ENCODE measurements around the gene TET3.

Gene TET3

DNA sequence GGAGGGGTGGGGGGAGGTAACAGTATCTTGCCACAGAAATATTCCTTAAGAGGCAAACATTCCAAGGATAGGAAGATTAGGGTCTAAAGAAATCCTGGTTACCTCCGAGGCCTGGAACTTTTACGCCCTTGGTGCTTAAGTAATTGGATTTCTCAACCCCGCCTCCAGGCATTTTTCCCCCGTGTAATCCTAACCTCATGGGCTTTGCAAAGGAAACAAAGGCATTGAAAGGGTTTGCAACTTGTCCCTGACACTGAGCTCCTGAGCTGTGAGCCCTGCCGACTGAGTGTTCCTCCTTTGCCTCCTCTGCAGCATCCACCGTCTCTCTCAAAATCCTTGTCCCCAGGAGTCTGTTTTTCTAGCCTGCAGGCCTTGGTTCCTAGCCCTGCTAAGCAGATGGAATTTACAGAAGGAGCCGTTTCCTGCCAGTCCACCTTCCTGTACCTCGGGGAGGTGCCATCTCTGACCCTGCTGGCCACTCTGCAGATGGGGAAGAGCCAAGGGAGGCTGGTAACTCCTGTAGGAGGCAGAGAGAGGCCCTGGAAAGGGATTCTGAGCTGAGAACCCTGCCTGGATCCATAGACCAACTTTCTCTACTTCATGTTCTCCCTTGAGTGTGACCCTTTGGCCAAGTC, 24.2 kb downstream of the TET3 start:
- H3K9me2 ChIP-seq (replicated peaks; ENCODE audit: control insufficient read depth, low read length) = no peaks in the 10 kb centered on the region
- peaks cover 81% of the 10 kb centered on the region for H3K79me2 ChIP-seq (ENCODE audit: control insufficient read depth, low read length)
- no peaks in the 10 kb centered on the region for H3K27me3 ChIP-seq (ENCODE audit: control insufficient read depth, low read length)
- no peaks in the 10 kb centered on the region for H3K9me3 ChIP-seq (ENCODE audit: control insufficient read depth, insufficient read depth, low read length)
- no peak for TF ChIP-seq EZH2phosphoT487 (IDR thresholded peaks at IDR 0.05; ENCODE audit: borderline replicate concordance, low read length)
- TF ChIP-seq, protein P1, sequence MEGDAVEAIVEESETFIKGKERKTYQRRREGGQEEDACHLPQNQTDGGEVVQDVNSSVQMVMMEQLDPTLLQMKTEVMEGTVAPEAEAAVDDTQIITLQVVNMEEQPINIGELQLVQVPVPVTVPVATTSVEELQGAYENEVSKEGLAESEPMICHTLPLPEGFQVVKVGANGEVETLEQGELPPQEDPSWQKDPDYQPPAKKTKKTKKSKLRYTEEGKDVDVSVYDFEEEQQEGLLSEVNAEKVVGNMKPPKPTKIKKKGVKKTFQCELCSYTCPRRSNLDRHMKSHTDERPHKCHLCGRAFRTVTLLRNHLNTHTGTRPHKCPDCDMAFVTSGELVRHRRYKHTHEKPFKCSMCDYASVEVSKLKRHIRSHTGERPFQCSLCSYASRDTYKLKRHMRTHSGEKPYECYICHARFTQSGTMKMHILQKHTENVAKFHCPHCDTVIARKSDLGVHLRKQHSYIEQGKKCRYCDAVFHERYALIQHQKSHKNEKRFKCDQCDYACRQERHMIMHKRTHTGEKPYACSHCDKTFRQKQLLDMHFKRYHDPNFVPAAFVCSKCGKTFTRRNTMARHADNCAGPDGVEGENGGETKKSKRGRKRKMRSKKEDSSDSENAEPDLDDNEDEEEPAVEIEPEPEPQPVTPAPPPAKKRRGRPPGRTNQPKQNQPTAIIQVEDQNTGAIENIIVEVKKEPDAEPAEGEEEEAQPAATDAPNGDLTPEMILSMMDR (IDR thresholded peaks at IDR 0.05; ENCODE audit: low read depth, low read length, poor library complexity, severe bottlenecking) = no peak
- H3F3A ChIP-seq (ENCODE audit: control insufficient read depth, insufficient read depth) = no peaks in the 10 kb centered on the region
- no peak overlapping the region for H3K27ac ChIP-seq (ENCODE audit: low read depth, low read length)
- H4K20me1 ChIP-seq (ENCODE audit: control insufficient read depth, insufficient read depth, low read depth, low read length) = peaks cover 31% of the 10 kb centered on the region
- H3K4me2 ChIP-seq (ENCODE audit: low read length) = no peak overlapping the region
- H3K4me3 ChIP-seq (ENCODE audit: low read length) = no peak overlapping the region
- H3K36me3 ChIP-seq (ENCODE audit: control insufficient read depth, low read length) = peaks cover 39% of the 10 kb centered on the region
- H3K4me1 ChIP-seq (ENCODE audit: control insufficient read depth, low read length) = no peaks in the 10 kb centered on the region

DNA sequence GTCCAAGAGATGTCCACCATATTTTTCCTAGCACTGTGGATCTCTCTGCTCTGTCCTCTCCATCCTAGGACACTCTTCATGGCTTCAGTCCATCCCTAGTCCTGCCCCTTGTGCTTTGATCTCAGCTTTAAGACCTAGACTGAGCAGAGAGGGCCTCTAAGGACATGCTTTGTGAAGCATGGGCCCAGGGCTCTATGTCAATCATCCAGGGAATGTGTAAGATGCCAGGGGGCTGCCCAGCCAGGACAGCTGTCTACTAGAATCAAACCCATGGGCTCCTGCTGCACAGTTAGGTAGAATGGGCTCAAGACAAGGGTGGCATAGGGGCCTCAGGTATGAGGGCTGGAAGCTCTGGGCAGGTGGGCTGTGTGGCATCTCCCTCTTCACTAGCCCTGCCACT, 24.9 kb downstream of the TET3 start:
- H3K4me2 ChIP-seq (ENCODE audit: low read length) = no peak overlapping the region
- no peak for TF ChIP-seq EZH2phosphoT487 (IDR thresholded peaks at IDR 0.05; ENCODE audit: borderline replicate concordance, low read length)
- TF ChIP-seq, protein P1 (IDR thresholded peaks at IDR 0.05; ENCODE audit: low read depth, low read length, poor library complexity, severe bottlenecking) = no peak
- peaks cover 81% of the 10 kb centered on the region for H3K79me2 ChIP-seq (ENCODE audit: control insufficient read depth, low read length)
- H3K27ac ChIP-seq (ENCODE audit: low read depth, low read length) = no peak overlapping the region
- peaks cover 26% of the 10 kb centered on the region; the same call in 1 of the 2 replicates for H4K20me1 ChIP-seq (ENCODE audit: control insufficient read depth, insufficient read depth, low read depth, low read length)
- H3K36me3 ChIP-seq (ENCODE audit: control insufficient read depth, low read length) = peaks cover 34% of the 10 kb centered on the region
- no peak overlapping the region for H3K4me3 ChIP-seq (ENCODE audit: low read length)
- no peaks in the 10 kb centered on the region for H3K9me2 ChIP-seq (replicated peaks; ENCODE audit: control insufficient read depth, low read length)
- H3K9me3 ChIP-seq (ENCODE audit: control insufficient read depth, insufficient read depth, low read length) = no peaks in the 10 kb centered on the region
- no peaks in the 10 kb centered on the region for H3F3A ChIP-seq (ENCODE audit: control insufficient read depth, insufficient read depth)
- H3K4me1 ChIP-seq (ENCODE audit: control insufficient read depth, low read length) = no peaks in the 10 kb centered on the region
- H3K27me3 ChIP-seq (ENCODE audit: control insufficient read depth, low read length) = no peaks in the 10 kb centered on the region

DNA sequence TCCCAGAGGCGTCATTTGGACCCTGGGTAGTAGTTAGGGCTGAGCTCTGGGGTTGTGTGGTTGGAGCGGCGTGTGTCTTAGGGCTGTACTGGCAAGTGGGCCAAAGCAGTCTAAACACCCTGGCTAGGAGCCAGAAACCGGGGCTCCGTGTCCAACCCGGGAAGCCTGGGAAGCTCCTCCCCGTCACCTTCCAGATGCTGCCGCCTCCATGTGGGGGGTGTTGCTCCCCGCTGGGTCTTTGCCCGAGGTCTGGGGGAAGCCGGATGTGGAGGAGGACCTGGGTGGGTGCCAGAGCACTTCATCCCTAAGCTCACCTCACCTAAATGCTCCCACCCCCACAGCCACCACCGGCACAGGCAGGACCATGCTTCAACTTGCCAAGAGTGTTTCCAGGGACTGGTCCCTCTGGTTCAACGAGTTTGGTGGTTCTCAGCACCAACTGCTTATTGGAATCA, 25.4 kb downstream of the TET3 start:
- Histone ChIP-seq H3K9me3 (ENCODE audit: control insufficient read depth, insufficient read depth, low read length) (no peaks in the 10 kb centered on the region), H3F3A (ENCODE audit: control insufficient read depth, insufficient read depth) (no peaks in the 10 kb centered on the region), H3K4me3 (ENCODE audit: low read length) (no peak overlapping the region), H3K4me2 (ENCODE audit: low read length) (no peak overlapping the region), H3K9me2 (replicated peaks; ENCODE audit: control insufficient read depth, low read length) (no peaks in the 10 kb centered on the region), H3K79me2 (ENCODE audit: control insufficient read depth, low read length) (peaks cover 81% of the 10 kb centered on the region), H3K4me1 (ENCODE audit: control insufficient read depth, low read length) (no peaks in the 10 kb centered on the region), H3K36me3 (ENCODE audit: control insufficient read depth, low read length) (peaks cover 29% of the 10 kb centered on the region), H4K20me1 (ENCODE audit: control insufficient read depth, insufficient read depth, low read depth, low read length) (peaks cover 28% of the 10 kb centered on the region; the same call in 1 of the 2 replicates), H3K27ac (ENCODE audit: low read depth, low read length) (no peak overlapping the region), H3K27me3 (ENCODE audit: control insufficient read depth, low read length) (no peaks in the 10 kb centered on the region)
- TF ChIP-seq, protein P1 (IDR thresholded peaks at IDR 0.05; ENCODE audit: low read depth, low read length, poor library complexity, severe bottlenecking) = no peak
- no peak for TF ChIP-seq EZH2phosphoT487 (IDR thresholded peaks at IDR 0.05; ENCODE audit: borderline replicate concordance, low read length)
